ENCODE data around the gene TUBD1.

- TF ChIP-seq CTCF (optimal IDR thresholded peaks at IDR 0.05 in 1 of 3, IDR thresholded peaks at IDR 0.05 in 1 of 3, conservative IDR thresholded peaks at IDR 0.05 in 1 of 3; ENCODE audit: extremely low read depth in 1 of 3, insufficient read depth in 2 of 3, low read length in 3 of 3) (no peak), EZH2 (IDR thresholded peaks at IDR 0.05; ENCODE audit: low read length) (no peak)
Measured at GRCh38 chr17:59815965-59816364, 76.8 kb downstream of the TUBD1 start.

Data from keratinocyte (primary cell).